ENCODE measurements around the gene VPS33A. TPM values are rescaled to one million over a fixed set of nuclear protein-coding genes. Genes with fewer than 3 reads are reported as not detected.

VPS33A gene
- total and polyA plus RNA-seq, 2 of the 13 experiments (the other 11 are each of a cell fraction or from before 2014, with no cell fraction given), result 11.0 to 43.6 TPM

DNA sequence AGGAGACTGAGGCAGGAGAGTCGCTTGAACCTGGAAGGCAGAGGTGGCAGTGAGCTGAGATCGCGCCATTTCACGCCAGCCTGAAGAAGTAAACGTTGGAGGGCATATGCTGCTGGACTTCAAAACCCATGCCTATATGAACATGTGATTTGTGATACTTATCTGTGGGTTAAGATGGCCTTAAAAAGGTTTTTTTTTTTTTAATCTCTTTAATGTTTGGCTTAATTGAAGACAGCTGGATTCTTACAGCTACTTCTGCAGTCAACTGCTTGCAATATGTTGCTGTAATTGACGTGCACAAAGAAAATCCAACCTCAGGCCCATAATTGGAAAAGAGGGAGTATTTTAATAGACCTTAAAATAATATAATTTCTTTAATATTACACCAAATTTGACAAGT is 64.3 kb downstream of the VPS33A start:
- intact Hi-C loops (cut with micrococcal nuclease; ENCODE audit: unreplicated experiment) (no loop called here), in situ Hi-C loops (cut with HindIII; ENCODE audit: extremely low pct_ligation_motif_present, low pct_unique_long_range_greater_than_20kb) (no loop called here)
- FAIRE-seq, result no peak
- peaks cover 6 to 71% of the 10 kb centered on the region in 2 experiments for H3K27me3 ChIP-seq (ENCODE audit: control insufficient read depth in 1 of 2, insufficient read depth in 2 of 2, low read length in 2 of 2)
- no peaks in the 10 kb centered on the region for H3K79me2 ChIP-seq (ENCODE audit: insufficient read depth, low read length)
- ChIA-PET CTCF (ENCODE audit: low intra/inter-chr PET ratio, low total read pairs) (no interaction called here), POLR2A (no interaction called here)
- no peak overlapping the region for H3K27ac ChIP-seq (ENCODE audit: extremely low read length, insufficient read depth, low read length)
- H4K20me1 ChIP-seq (ENCODE audit: insufficient read depth, low read length), result no peaks in the 10 kb centered on the region
- peaks cover 53% of the 10 kb centered on the region for H3K4me1 ChIP-seq (ENCODE audit: insufficient read depth, low read length)
- H3K9me3 ChIP-seq (ENCODE audit: low read length), result no peaks in the 10 kb centered on the region
- WGBS (ENCODE audit: low lambda C conversion rate), result 85% methylated on average over 6 of the region's 6 CpGs
- TF ChIP-seq ZNF598 (CRISPR knock-in tag; IDR thresholded peaks at IDR 0.05; ENCODE audit: borderline replicate concordance) (no peak), MAFG (CRISPR knock-in tag; IDR thresholded peaks at IDR 0.05) (no peak), TCF7L2 (IDR thresholded peaks at IDR 0.05; ENCODE audit: low read depth, low read length) (no peak), NR1H2 (CRISPR knock-in tag; IDR thresholded peaks at IDR 0.05; ENCODE audit: borderline replicate concordance, low read depth) (no peak), ZNF777 (CRISPR knock-in tag; IDR thresholded peaks at IDR 0.05) (no peak), ERF (CRISPR knock-in tag; IDR thresholded peaks at IDR 0.05) (no peak), ZBTB7B (CRISPR knock-in tag; IDR thresholded peaks at IDR 0.05) (no peak), EEA1 (CRISPR knock-in tag; IDR thresholded peaks at IDR 0.05; ENCODE audit: borderline replicate concordance) (no peak), KMT2B (CRISPR knock-in tag; IDR thresholded peaks at IDR 0.05) (no peak), PITX1 (CRISPR knock-in tag; IDR thresholded peaks at IDR 0.05) (no peak), TOE1 (CRISPR knock-in tag; IDR thresholded peaks at IDR 0.05) (no peak), NFATC3 (CRISPR knock-in tag; IDR thresholded peaks at IDR 0.05) (no peak), ZNF766 (CRISPR knock-in tag; IDR thresholded peaks at IDR 0.05; ENCODE audit: borderline replicate concordance) (no peak), ZNF432 (CRISPR knock-in tag; IDR thresholded peaks at IDR 0.05; ENCODE audit: borderline replicate concordance) (no peak), ZNF747 (CRISPR knock-in tag; IDR thresholded peaks at IDR 0.05; ENCODE audit: borderline replicate concordance) (no peak), AKAP8 (CRISPR knock-in tag; IDR thresholded peaks at IDR 0.05) (no peak), RXRA (CRISPR knock-in tag; IDR thresholded peaks at IDR 0.05) (no peak), MTA1 (CRISPR knock-in tag; IDR thresholded peaks at IDR 0.05; ENCODE audit: borderline replicate concordance) (no peak), BRD4 (CRISPR knock-in tag; IDR thresholded peaks at IDR 0.05) (no peak)
- TF ChIP-seq, protein P1, sequence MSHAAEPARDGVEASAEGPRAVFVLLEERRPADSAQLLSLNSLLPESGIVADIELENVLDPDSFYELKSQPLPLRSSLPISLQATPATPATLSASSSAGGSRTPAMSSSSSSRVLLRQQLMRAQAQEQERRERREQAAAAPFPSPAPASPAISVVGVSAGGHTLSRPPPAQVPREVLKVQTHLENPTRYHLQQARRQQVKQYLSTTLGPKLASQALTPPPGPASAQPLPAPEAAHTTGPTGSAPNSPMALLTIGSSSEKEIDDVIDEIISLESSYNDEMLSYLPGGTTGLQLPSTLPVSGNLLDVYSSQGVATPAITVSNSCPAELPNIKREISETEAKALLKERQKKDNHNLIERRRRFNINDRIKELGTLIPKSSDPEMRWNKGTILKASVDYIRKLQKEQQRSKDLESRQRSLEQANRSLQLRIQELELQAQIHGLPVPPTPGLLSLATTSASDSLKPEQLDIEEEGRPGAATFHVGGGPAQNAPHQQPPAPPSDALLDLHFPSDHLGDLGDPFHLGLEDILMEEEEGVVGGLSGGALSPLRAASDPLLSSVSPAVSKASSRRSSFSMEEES (CRISPR knock-in tag; IDR thresholded peaks at IDR 0.05), result no peak
- H3K9ac ChIP-seq (ENCODE audit: insufficient read depth, low read depth, low read length), result no peak overlapping the region
- no peaks in the 10 kb centered on the region for H3K36me3 ChIP-seq (replicated peaks in 1 of 2; ENCODE audit: control insufficient read depth in 1 of 2, insufficient read depth in 2 of 2, low read length in 2 of 2)
- no peak overlapping the region for H2AFZ ChIP-seq (ENCODE audit: low read length)
- H3K4me3 ChIP-seq (replicated peaks in 1 of 3; ENCODE audit: insufficient read depth in 1 of 3, low read depth in 2 of 3, low read length in 3 of 3), result no peak overlapping the region
- no peak for ATAC-seq
- DNase-seq (ENCODE audit: low spot score), result no peak
- BruUV-seq (replicated peaks), result no TSS peak
- no peak overlapping the region for H3K4me2 ChIP-seq (ENCODE audit: low read depth, low read length)

All from HepG2 (cell line).